Smooth muscle cell (in vitro differentiated cells): ENCODE data around the gene SMARCC1. TPM values are rescaled to one million over a fixed set of nuclear protein-coding genes. Genes with fewer than 3 reads are reported as not detected.
"Not testable (repeated sequence)": the region's sequence is repeated elsewhere in the genome, so short reads cannot be mapped to it uniquely, and the experiment has no call there.

Experiments used
- DNase-seq: peaks from one replicate; lab custom pipeline; 2025; ENCODE audit not compliant: unreplicated experiment; lab: John Stamatoyannopoulos, UW
- H2AFZ ChIP-seq: fragments of 200-600 bp; sonication (generic); 2 replicates; pipeline ENCODE4 v1.6.0; 2016; ENCODE audit warnings: antibody characterized with exemption, low read depth, mild to moderate bottlenecking
- H3F3A ChIP-seq: fragments of 200-600 bp; sonication (generic); 2 replicates; pipeline ENCODE4 v1.6.0; 2017; ENCODE audit warnings: antibody characterized with exemption, low read depth
- H3K27ac ChIP-seq: fragments of 200-600 bp; sonication (generic); 2 replicates; pipeline ENCODE4 v1.5.1; 2016; ENCODE audit warnings: low read depth, mild to moderate bottlenecking
- H3K27me3 ChIP-seq: fragments of 200-600 bp; sonication (generic); 2 replicates; pipeline ENCODE4 v1.6.1; 2016; ENCODE audit warnings: low read depth, mild to moderate bottlenecking
- H3K36me3 ChIP-seq: fragments of 200-600 bp; sonication (generic); 2 replicates; pipeline ENCODE4 v1.5.1; 2016; ENCODE audit warnings: low read depth
- H3K4me1 ChIP-seq: fragments of 200-600 bp; sonication (generic); 2 replicates; pipeline ENCODE4 v1.5.1; 2016; ENCODE audit warnings: low read depth
- H3K4me2 ChIP-seq: fragments of 200-600 bp; sonication (generic); 2 replicates; pipeline ENCODE4 v1.6.0; 2016; ENCODE audit warnings: mild to moderate bottlenecking
- H3K4me3 ChIP-seq: fragments of 200-600 bp; sonication (generic); 2 replicates; pipeline ENCODE4 v1.5.1; 2016; ENCODE audit warnings: mild to moderate bottlenecking
- H3K79me2 ChIP-seq: fragments of 200-600 bp; sonication (generic); 2 replicates; pipeline ENCODE4 v1.6.0; 2016; ENCODE audit warnings: low read depth, mild to moderate bottlenecking
- H3K9ac ChIP-seq: fragments of 200-600 bp; sonication (generic); 2 replicates; pipeline ENCODE4 v1.6.0; 2016; ENCODE audit warnings: low read depth
- H3K9me3 ChIP-seq: fragments of 200-600 bp; sonication (generic); replicated peaks from 2 replicates; pipeline ENCODE4 v1.5.1; 2016; ENCODE audit warnings: low read depth
- H4K20me1 ChIP-seq: fragments of 200-600 bp; sonication (generic); 2 replicates; pipeline ENCODE4 v1.6.0; 2016; ENCODE audit warnings: low read depth
- CTCF ChIP-seq: fragments of 200-600 bp; sonication (generic); IDR thresholded peaks from 2 replicates; pipeline ENCODE4 v1.5.1; 2017; ENCODE audit warnings: borderline replicate concordance, mild to moderate bottlenecking, antibody characterized with exemption; ENCODE audit not compliant: insufficient read depth, poor library complexity, severe bottlenecking
- WGBS: methylation state at CpG from one replicate; pipeline ENCODE4 v1.1.7; 2016; ENCODE audit warnings: low lambda C conversion rate; 5-methylcytosine and 5-hydroxymethylcytosine counted together
- polyA plus RNA-seq: library from polyadenylated mRNA; unstranded; fragments of >200 nt; fragmentation: Nextera tagmentation; extraction: Ambion mirVana; gene quantifications from 2 replicates; pipeline ENCODE4 v1.2.1, GENCODE V29; 2016
- total RNA-seq: library from RNA; depleted of rRNA; stranded (reverse); fragments of >200 nt; gene quantifications from 2 replicates; pipeline ENCODE4 v1.2.3, GENCODE V29; 2014

SMARCC1 gene
- total and polyA plus RNA-seq, 2 experiments from 2014 or later, result 40.5 to 50.3 TPM

GRCh38 chr3:47746264-47746663 lies 35.4 kb downstream of the SMARCC1 start:
- Histone ChIP-seq H3K4me2 (no peak overlapping the region), H3K9ac (no peak overlapping the region), H3K9me3 (no peaks in the 10 kb centered on the region), H3K27ac (no peak overlapping the region), H3K36me3 (peaks cover 6% of the 10 kb centered on the region), H3K27me3 (no peaks in the 10 kb centered on the region), H4K20me1 (peaks cover 89% of the 10 kb centered on the region), H2AFZ (no peak overlapping the region), H3K79me2 (peaks cover 99% of the 10 kb centered on the region), H3K4me1 (no peaks in the 10 kb centered on the region), H3F3A (peaks cover 5% of the 10 kb centered on the region), H3K4me3 (no peak overlapping the region)
- no peak for TF ChIP-seq CTCF
- no peak for DNase-seq
- 94% methylated on average over 3 of the region's 3 CpGs for WGBS

GRCh38 chr3:47743855-47744254 lies 37.8 kb downstream of the SMARCC1 start:
- Histone ChIP-seq H3K9ac (no peak overlapping the region), H3K36me3 (peaks cover 6% of the 10 kb centered on the region), H2AFZ (no peak overlapping the region), H3F3A (peaks cover 5% of the 10 kb centered on the region), H4K20me1 (peaks cover 98% of the 10 kb centered on the region), H3K4me3 (no peak overlapping the region), H3K27me3 (no peaks in the 10 kb centered on the region), H3K4me2 (no peak overlapping the region), H3K79me2 (peaks cover 97% of the 10 kb centered on the region), H3K9me3 (no peaks in the 10 kb centered on the region), H3K27ac (no peak overlapping the region), H3K4me1 (no peaks in the 10 kb centered on the region)
- WGBS, result 97% methylated on average over 5 of the region's 5 CpGs
- TF ChIP-seq CTCF, result no peak
- DNase-seq, result no peak

- Histone ChIP-seq H3K79me2 (peaks cover 92% of the 10 kb centered on the region), H4K20me1 (peaks cover 99% of the 10 kb centered on the region)
- not testable (repeated sequence) for H3K27me3 ChIP-seq, H3K36me3 ChIP-seq, H3F3A ChIP-seq, H3K9me3 ChIP-seq, H3K4me2 ChIP-seq, H3K4me1 ChIP-seq, H3K9ac ChIP-seq, H3K4me3 ChIP-seq, H2AFZ ChIP-seq, H3K27ac ChIP-seq, DNase-seq
- 63% methylated on average over 6 of the region's 6 CpGs for WGBS
Measured at GRCh38 chr3:47743352-47743751, 38.3 kb downstream of the SMARCC1 start.

GRCh38 chr3:47741925-47742324 lies 39.8 kb downstream of the SMARCC1 start:
- Histone ChIP-seq H2AFZ (no peak overlapping the region), H3K9ac (no peak overlapping the region), H3K27ac (no peak overlapping the region), H4K20me1 (peaks cover 94% of the 10 kb centered on the region), H3K36me3 (peaks cover 6% of the 10 kb centered on the region), H3K79me2 (peaks cover 89% of the 10 kb centered on the region), H3K9me3 (no peaks in the 10 kb centered on the region), H3K27me3 (no peaks in the 10 kb centered on the region), H3K4me3 (no peak overlapping the region), H3K4me1 (no peaks in the 10 kb centered on the region), H3K4me2 (no peak overlapping the region), H3F3A (peaks cover 5% of the 10 kb centered on the region)
- DNase-seq, result no peak
- TF ChIP-seq CTCF, result no peak
- 67% methylated on average over 2 of the region's 2 CpGs for WGBS
